ENCODE results near the gene VPS37C. TPM values are rescaled to one million over a fixed set of nuclear protein-coding genes. Genes with fewer than 3 reads are reported as not detected.
A peak's percentile ranks its signal among the peaks of the same experiment; 100 is the strongest.

The VPS37C gene
- total RNA-seq, 1 donor from 2014 or later, result 9.9 TPM

GRCh38 chr11:61131586-61131985, 29.6 kb downstream of the VPS37C start:
- Histone ChIP-seq H3K36me3 (no peaks in the 10 kb centered on the region), H3K4me3 (no peak overlapping the region), H3K79me2 (ENCODE audit: low read depth) (no peaks in the 10 kb centered on the region), H3K4me2 (no peak overlapping the region), H2AFZ (replicated peaks) (no peak overlapping the region), H3K27ac (no peak overlapping the region), H3K9ac (no peak overlapping the region), H4K20me1 (ENCODE audit: low read depth) (no peaks in the 10 kb centered on the region), H3K27me3 (no peaks in the 10 kb centered on the region), H3K9me3 (ENCODE audit: low read depth) (no peaks in the 10 kb centered on the region), H3F3A (ENCODE audit: low read depth) (no peaks in the 10 kb centered on the region), H3K4me1 (peaks cover 4% of the 10 kb centered on the region)
- DNase-seq (ENCODE audit: low spot score), result no peak
- TF ChIP-seq EZH2 (IDR thresholded peaks at IDR 0.05) (no peak), EZH2phosphoT487 (IDR thresholded peaks at IDR 0.05) (no peak)
- TF ChIP-seq, protein P1, sequence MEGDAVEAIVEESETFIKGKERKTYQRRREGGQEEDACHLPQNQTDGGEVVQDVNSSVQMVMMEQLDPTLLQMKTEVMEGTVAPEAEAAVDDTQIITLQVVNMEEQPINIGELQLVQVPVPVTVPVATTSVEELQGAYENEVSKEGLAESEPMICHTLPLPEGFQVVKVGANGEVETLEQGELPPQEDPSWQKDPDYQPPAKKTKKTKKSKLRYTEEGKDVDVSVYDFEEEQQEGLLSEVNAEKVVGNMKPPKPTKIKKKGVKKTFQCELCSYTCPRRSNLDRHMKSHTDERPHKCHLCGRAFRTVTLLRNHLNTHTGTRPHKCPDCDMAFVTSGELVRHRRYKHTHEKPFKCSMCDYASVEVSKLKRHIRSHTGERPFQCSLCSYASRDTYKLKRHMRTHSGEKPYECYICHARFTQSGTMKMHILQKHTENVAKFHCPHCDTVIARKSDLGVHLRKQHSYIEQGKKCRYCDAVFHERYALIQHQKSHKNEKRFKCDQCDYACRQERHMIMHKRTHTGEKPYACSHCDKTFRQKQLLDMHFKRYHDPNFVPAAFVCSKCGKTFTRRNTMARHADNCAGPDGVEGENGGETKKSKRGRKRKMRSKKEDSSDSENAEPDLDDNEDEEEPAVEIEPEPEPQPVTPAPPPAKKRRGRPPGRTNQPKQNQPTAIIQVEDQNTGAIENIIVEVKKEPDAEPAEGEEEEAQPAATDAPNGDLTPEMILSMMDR (IDR thresholded peaks at IDR 0.05), result no peak
- no peak overlapping the region for H3K27ac Mint-ChIP-seq
- peaks cover 11% of the 10 kb centered on the region for H3K4me1 Mint-ChIP-seq
- no peak overlapping the region for H3K4me3 Mint-ChIP-seq
- no peaks in the 10 kb centered on the region for H3K9me3 Mint-ChIP-seq
- H3K27me3 Mint-ChIP-seq (ENCODE audit: insufficient read depth, low read depth), result peaks cover 6% of the 10 kb centered on the region
- no peaks in the 10 kb centered on the region for H3K36me3 Mint-ChIP-seq

- no peaks in the 10 kb centered on the region for H3K36me3 ChIP-seq
- no peak for DNase-seq (ENCODE audit: low spot score)
- TF ChIP-seq EZH2 (IDR thresholded peaks at IDR 0.05) (no peak), EZH2phosphoT487 (IDR thresholded peaks at IDR 0.05) (no peak)
- TF ChIP-seq, protein P1 (IDR thresholded peaks at IDR 0.05), result no peak
- H3K9me3 Mint-ChIP-seq, result no peaks in the 10 kb centered on the region
- H3F3A ChIP-seq (ENCODE audit: low read depth), result no peaks in the 10 kb centered on the region
- no peak overlapping the region for H3K4me2 ChIP-seq
- no peaks in the 10 kb centered on the region for H4K20me1 ChIP-seq (ENCODE audit: low read depth)
- H3K27me3 Mint-ChIP-seq (ENCODE audit: insufficient read depth, low read depth), result peaks cover 6% of the 10 kb centered on the region
- peaks cover 4% of the 10 kb centered on the region for H3K4me1 ChIP-seq
- no peak overlapping the region for H3K4me3 ChIP-seq
- no peak overlapping the region for H3K27ac Mint-ChIP-seq
- H2AFZ ChIP-seq (replicated peaks), result no peak overlapping the region
- H3K27ac ChIP-seq, result no peak overlapping the region
- H3K9ac ChIP-seq, result no peak overlapping the region
- H3K9me3 ChIP-seq (ENCODE audit: low read depth), result no peaks in the 10 kb centered on the region
- no peak overlapping the region for H3K4me3 Mint-ChIP-seq
- H3K27me3 ChIP-seq, result no peaks in the 10 kb centered on the region
- no peaks in the 10 kb centered on the region for H3K79me2 ChIP-seq (ENCODE audit: low read depth)
- H3K4me1 Mint-ChIP-seq, result peaks cover 14% of the 10 kb centered on the region
- no peaks in the 10 kb centered on the region for H3K36me3 Mint-ChIP-seq
Measured at GRCh38 chr11:61131186-61131585, 30.0 kb downstream of the VPS37C start.

DNA sequence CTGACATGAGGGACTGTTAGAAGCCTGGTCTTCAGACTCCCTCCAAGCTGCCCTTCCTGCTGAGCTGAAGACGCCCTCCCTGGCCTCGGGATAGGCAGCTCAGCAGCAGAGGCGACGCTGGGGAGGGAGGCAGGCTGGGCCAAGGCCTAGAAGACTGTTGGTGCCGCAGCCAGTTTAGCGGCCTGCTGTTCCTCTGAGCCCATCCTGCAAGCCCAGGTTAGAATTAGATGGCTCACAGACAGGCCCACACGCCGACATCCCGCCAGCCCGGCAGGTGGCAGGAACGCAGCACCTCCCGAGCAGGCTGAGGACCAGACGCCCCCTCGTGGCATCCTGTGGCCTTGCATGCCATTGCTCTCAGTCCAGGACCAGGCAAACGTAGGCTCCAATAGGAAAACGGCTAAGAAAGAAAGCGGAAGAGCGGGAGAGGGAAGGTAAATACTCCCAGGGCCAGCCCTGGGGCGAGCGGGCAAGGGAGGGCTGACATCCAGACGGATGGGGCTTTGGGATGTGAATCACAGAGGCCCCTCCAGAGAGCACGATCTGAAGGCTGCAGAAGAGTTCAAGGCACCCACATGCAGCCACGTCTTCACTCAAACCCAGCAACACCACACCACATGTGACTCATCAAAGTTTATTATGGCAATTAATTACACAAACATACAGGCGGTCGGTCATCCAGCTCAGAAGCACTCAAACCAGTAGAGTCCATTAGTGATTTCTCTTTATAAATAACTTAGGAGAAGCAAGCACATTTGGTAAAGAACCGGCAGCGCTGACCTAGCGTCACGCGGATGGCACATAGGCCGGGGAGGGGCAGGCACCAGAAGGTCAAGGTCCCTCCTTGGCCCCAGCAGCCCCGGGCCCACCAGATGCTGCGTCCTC, 31.3 kb downstream of the VPS37C start:
- Mint-ChIP-seq H3K4me3 (no peak overlapping the region), H3K9me3 (no peaks in the 10 kb centered on the region), H3K27ac (peak overlapping the region; percentile 40), H3K27me3 (ENCODE audit: insufficient read depth, low read depth) (peaks cover 7% of the 10 kb centered on the region), H3K36me3 (no peaks in the 10 kb centered on the region), H3K4me1 (peaks cover 24% of the 10 kb centered on the region)
- Histone ChIP-seq H2AFZ (replicated peaks) (no peak overlapping the region), H3K4me1 (peaks cover 7% of the 10 kb centered on the region), H3F3A (ENCODE audit: low read depth) (peaks cover 4% of the 10 kb centered on the region), H3K79me2 (ENCODE audit: low read depth) (no peaks in the 10 kb centered on the region), H3K27ac (no peak overlapping the region), H3K9ac (no peak overlapping the region), H3K4me3 (no peak overlapping the region), H3K36me3 (no peaks in the 10 kb centered on the region), H3K9me3 (ENCODE audit: low read depth) (no peaks in the 10 kb centered on the region), H3K27me3 (no peaks in the 10 kb centered on the region), H4K20me1 (ENCODE audit: low read depth) (no peaks in the 10 kb centered on the region), H3K4me2 (no peak overlapping the region)
- TF ChIP-seq, protein P1 (IDR thresholded peaks at IDR 0.05), result peak; percentile 100
- TF ChIP-seq EZH2 (IDR thresholded peaks at IDR 0.05), result no peak
- DNase-seq (ENCODE audit: low spot score), result peak; percentile 94
